H9 (cell line): ENCODE measurements around the gene IGSF9. TPM values are rescaled to one million over a fixed set of nuclear protein-coding genes. Genes with fewer than 3 reads are reported as not detected.

Experiments
- DNase-seq: peaks from one replicate; pipeline ENCODE4 v3.0.0-alpha.2; 2017
- H2AFZ ChIP-seq: one replicate; pipeline ENCODE4 v1.6.1; 2013; ENCODE audit warnings: mild to moderate bottlenecking, low read length, control low read depth, moderate library complexity
- H2AK5ac ChIP-seq: 2 replicates; pipeline ENCODE4 v1.6.1; 2013; ENCODE audit warnings: low read length, control low read depth, mixed read lengths; ENCODE audit not compliant: insufficient read length
- H2BK120ac ChIP-seq: one replicate; pipeline ENCODE4 v1.6.1; 2013; ENCODE audit warnings: low read depth, mild to moderate bottlenecking, low read length, control low read depth, inconsistent platforms; ENCODE audit not compliant: poor library complexity, severe bottlenecking
- H2BK12ac ChIP-seq: 2 replicates; pipeline ENCODE4 v1.6.1; 2013; ENCODE audit warnings: low read length, control low read depth, mixed read lengths, low read depth; ENCODE audit not compliant: insufficient read length
- H2BK15ac ChIP-seq: 2 replicates; pipeline ENCODE4 v1.6.1; 2013; ENCODE audit warnings: low read depth, low read length, control low read depth
- H2BK20ac ChIP-seq: one replicate; pipeline ENCODE4 v1.6.1; 2013; ENCODE audit warnings: low read depth, mild to moderate bottlenecking, low read length, control low read depth, inconsistent platforms; ENCODE audit not compliant: poor library complexity, severe bottlenecking
- H2BK5ac ChIP-seq: 2 replicates; pipeline ENCODE4 v1.6.1; 2013; ENCODE audit warnings: low read length, control low read depth, mixed read lengths; ENCODE audit not compliant: insufficient read length
- H3K14ac ChIP-seq: 2 replicates; pipeline ENCODE4 v1.6.1; 2013; ENCODE audit warnings: low read length, control low read depth; ENCODE audit not compliant: insufficient read depth
- H3K18ac ChIP-seq: 2 replicates; pipeline ENCODE4 v1.6.1; 2013; ENCODE audit warnings: low read depth, mild to moderate bottlenecking, mixed read lengths, low read length, control low read depth; ENCODE audit not compliant: insufficient read length
- H3K23ac ChIP-seq: 2 replicates; pipeline ENCODE4 v1.6.1; 2013; ENCODE audit warnings: low read length, control low read depth, mixed read lengths, low read depth; ENCODE audit not compliant: insufficient read length
- H3K23me2 ChIP-seq: 2 replicates; pipeline ENCODE4 v1.6.1; 2013; ENCODE audit warnings: low read depth, mild to moderate bottlenecking, mixed read lengths, low read length, control low read depth; ENCODE audit not compliant: insufficient read length, poor library complexity, severe bottlenecking
- H3K27ac ChIP-seq: 2 replicates; pipeline ENCODE4 v1.5.1; 2013; ENCODE audit warnings: low read length, control low read depth, mixed read lengths, low read depth; ENCODE audit not compliant: insufficient read length
- H3K27me3 ChIP-seq: 2 replicates; pipeline ENCODE4 v1.6.1; 2013; ENCODE audit warnings: low read length, control low read depth, inconsistent platforms; ENCODE audit not compliant: insufficient read depth
- H3K4ac ChIP-seq: 2 replicates; pipeline ENCODE4 v1.6.1; 2013; ENCODE audit warnings: low read depth, mild to moderate bottlenecking, control low read depth, inconsistent platforms, low read length, moderate library complexity
- H3K4me1 ChIP-seq: 2 replicates; pipeline ENCODE4 v1.6.1; 2013; ENCODE audit warnings: low read length, control low read depth, inconsistent platforms; ENCODE audit not compliant: insufficient read depth
- H3K4me2 ChIP-seq: 2 replicates; pipeline ENCODE4 v1.6.1; 2013; ENCODE audit warnings: low read length, control low read depth, mixed read lengths; ENCODE audit not compliant: insufficient read length, insufficient read depth
- H3K56ac ChIP-seq: 2 replicates; pipeline ENCODE4 v1.6.1; 2013; ENCODE audit warnings: low read depth, mild to moderate bottlenecking, mixed read lengths, low read length, control low read depth; ENCODE audit not compliant: insufficient read length
- H3K79me1 ChIP-seq: 2 replicates; pipeline ENCODE4 v1.6.1; 2013; ENCODE audit warnings: low read depth, mild to moderate bottlenecking, moderate library complexity, low read length, control low read depth, inconsistent platforms; ENCODE audit not compliant: insufficient read depth, poor library complexity, severe bottlenecking
- H3K79me2 ChIP-seq: 2 replicates; pipeline ENCODE4 v1.6.1; 2013; ENCODE audit warnings: low read length, control low read depth, inconsistent platforms; ENCODE audit not compliant: insufficient read depth
- H3K9ac ChIP-seq: 2 replicates; pipeline ENCODE4 v1.6.1; 2013; ENCODE audit warnings: low read length, control low read depth, mixed read lengths; ENCODE audit not compliant: insufficient read length; ENCODE audit errors: extremely low read depth
- H3K9me3 ChIP-seq: one replicate; pipeline ENCODE4 v1.6.1; 2013; ENCODE audit warnings: low read depth, low read length, inconsistent platforms; ENCODE audit not compliant: control insufficient read depth
- H3T11ph ChIP-seq: one replicate; pipeline ENCODE4 v1.6.1; 2013; ENCODE audit warnings: mild to moderate bottlenecking, low read length, control low read depth, inconsistent platforms
- H4K20me1 ChIP-seq: one replicate; pipeline ENCODE4 v1.6.1; 2013; ENCODE audit not compliant: control insufficient read depth, insufficient read length, insufficient read depth
- H4K5ac ChIP-seq: 2 replicates; pipeline ENCODE4 v1.6.1; 2013; ENCODE audit warnings: low read depth, mild to moderate bottlenecking, mixed read lengths, low read length, control low read depth; ENCODE audit not compliant: insufficient read length
- H4K8ac ChIP-seq: replicated peaks from 2 replicates; pipeline ENCODE4 v1.6.1; 2013; ENCODE audit warnings: low read length, control low read depth, mixed read lengths, low read depth; ENCODE audit not compliant: insufficient read length
- H4K91ac ChIP-seq: 2 replicates; pipeline ENCODE4 v1.6.1; 2013; ENCODE audit warnings: low read depth, mild to moderate bottlenecking, moderate library complexity, mixed read lengths, low read length, control low read depth; ENCODE audit not compliant: insufficient read length
- H3K27ac Mint-ChIP-seq, 3 experiments: 2 replicates in 2 of 3; 3 replicates in 1 of 3; pipeline ENCODE4 v1.8.0; 2020 to 2021; ENCODE audit warnings: mixed read lengths in 3 of 3, mild to moderate bottlenecking in 1 of 3, moderate library complexity in 1 of 3
- H3K27me3 Mint-ChIP-seq: 2 replicates; pipeline ENCODE4 v1.8.0; 2021; ENCODE audit warnings: low read depth, mild to moderate bottlenecking, moderate library complexity, mixed read lengths
- H3K36me3 Mint-ChIP-seq, 3 experiments: 2 replicates in 2 of 3; 3 replicates in 1 of 3; pipeline ENCODE4 v1.8.0; 2020 to 2021; ENCODE audit warnings: low read depth in 3 of 3, mixed read lengths in 3 of 3; ENCODE audit not compliant: insufficient read depth in 1 of 3
- H3K4me1 Mint-ChIP-seq, 2 experiments: 2 replicates each; pipeline ENCODE4 v1.8.0; 2020; ENCODE audit warnings: mixed read lengths in 2 of 2
- H3K4me3 Mint-ChIP-seq, 2 experiments: 2 replicates in 1 of 2; 3 replicates in 1 of 2; pipeline ENCODE4 v1.8.0; 2020 to 2021; ENCODE audit warnings: mild to moderate bottlenecking in 2 of 2, mixed read lengths in 2 of 2, moderate library complexity in 1 of 2
- H3K9me3 Mint-ChIP-seq, 2 experiments: 2 replicates in 1 of 2; 3 replicates in 1 of 2; pipeline ENCODE4 v1.8.0; 2020; ENCODE audit warnings: mild to moderate bottlenecking in 2 of 2, mixed read lengths in 2 of 2, moderate library complexity in 1 of 2
- WGBS: extraction: QIAGEN DNeasy Blood & Tissue Kit; methylation state at CpG from one replicate; pipeline ENCODE4 v1.1.7; 2013; ENCODE audit warnings: missing lambda C conversion rate, low lambda C conversion rate, mixed read lengths; ENCODE audit not compliant: insufficient read length; ENCODE audit errors: extremely low coverage; 5-methylcytosine and 5-hydroxymethylcytosine counted together
- total RNA-seq: library from RNA; stranded (reverse); gene quantifications from 2 replicates; pipeline ENCODE4 v1.2.1, GENCODE V29; 2021
- TF ChIP-seq, protein P1 (sequence below): fragments of 200-600 bp; sonication (generic); conservative IDR thresholded peaks from 3 replicates; pipeline ENCODE4 v1.8.0; 2021; ENCODE audit warnings: antibody characterized with exemption, mild to moderate bottlenecking

Gene IGSF9
- total RNA-seq, 1 experiment from 2014 or later: 11.3 TPM

DNA sequence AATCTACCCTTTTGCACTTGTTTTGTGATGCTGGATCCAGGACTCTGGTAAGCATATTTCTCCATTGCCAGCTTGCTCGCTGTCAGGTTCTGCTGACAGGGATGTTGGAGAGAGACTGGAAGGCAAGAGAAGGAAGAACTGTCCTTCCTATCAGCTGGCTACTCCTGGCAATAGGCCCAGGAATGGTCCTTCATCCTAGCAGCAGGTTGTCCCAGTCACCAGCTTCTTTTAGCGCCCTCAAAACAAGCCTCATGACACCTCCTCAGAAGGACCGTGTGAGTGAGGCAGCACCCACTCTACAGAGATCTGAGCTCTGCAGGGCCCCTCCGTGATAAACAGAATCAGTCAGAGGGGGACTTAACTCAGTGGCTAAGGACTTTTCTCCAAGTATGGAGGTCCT is 41.8 kb upstream of the IGSF9 start:
- Histone ChIP-seq H3K23me2 (no peaks in the 10 kb centered on the region), H4K5ac (no peak overlapping the region), H3K79me1 (no peaks in the 10 kb centered on the region), H2BK15ac (no peak overlapping the region), H2BK12ac (no peak overlapping the region), H2AFZ (no peak overlapping the region), H4K8ac (no peak overlapping the region), H3K14ac (no peak overlapping the region), H3K27ac (no peak overlapping the region), H3K18ac (no peak overlapping the region), H3K9me3 (no peaks in the 10 kb centered on the region), H3T11ph (no peak overlapping the region), H3K4me1 (peaks cover 2% of the 10 kb centered on the region; the same call in 1 of the 2 replicates), H2BK120ac (no peak overlapping the region), H2BK5ac (no peak overlapping the region), H3K79me2 (no peaks in the 10 kb centered on the region), H4K91ac (no peak overlapping the region), H3K9ac (no peak overlapping the region), H3K4me2 (no peak overlapping the region), H3K23ac (no peak overlapping the region), H2BK20ac (no peak overlapping the region), H2AK5ac (no peak overlapping the region), H4K20me1 (no peaks in the 10 kb centered on the region), H3K27me3 (no peaks in the 10 kb centered on the region), H3K56ac (no peak overlapping the region), H3K4ac (no peak overlapping the region)
- no peak overlapping the region for H3K4me3 Mint-ChIP-seq
- no peaks in the 10 kb centered on the region for H3K36me3 Mint-ChIP-seq
- H3K27me3 Mint-ChIP-seq: peaks cover 1% of the 10 kb centered on the region; the same call in 1 of the 2 replicates
- DNase-seq: no peak
- H3K9me3 Mint-ChIP-seq: no peaks in the 10 kb centered on the region
- TF ChIP-seq, protein P1, sequence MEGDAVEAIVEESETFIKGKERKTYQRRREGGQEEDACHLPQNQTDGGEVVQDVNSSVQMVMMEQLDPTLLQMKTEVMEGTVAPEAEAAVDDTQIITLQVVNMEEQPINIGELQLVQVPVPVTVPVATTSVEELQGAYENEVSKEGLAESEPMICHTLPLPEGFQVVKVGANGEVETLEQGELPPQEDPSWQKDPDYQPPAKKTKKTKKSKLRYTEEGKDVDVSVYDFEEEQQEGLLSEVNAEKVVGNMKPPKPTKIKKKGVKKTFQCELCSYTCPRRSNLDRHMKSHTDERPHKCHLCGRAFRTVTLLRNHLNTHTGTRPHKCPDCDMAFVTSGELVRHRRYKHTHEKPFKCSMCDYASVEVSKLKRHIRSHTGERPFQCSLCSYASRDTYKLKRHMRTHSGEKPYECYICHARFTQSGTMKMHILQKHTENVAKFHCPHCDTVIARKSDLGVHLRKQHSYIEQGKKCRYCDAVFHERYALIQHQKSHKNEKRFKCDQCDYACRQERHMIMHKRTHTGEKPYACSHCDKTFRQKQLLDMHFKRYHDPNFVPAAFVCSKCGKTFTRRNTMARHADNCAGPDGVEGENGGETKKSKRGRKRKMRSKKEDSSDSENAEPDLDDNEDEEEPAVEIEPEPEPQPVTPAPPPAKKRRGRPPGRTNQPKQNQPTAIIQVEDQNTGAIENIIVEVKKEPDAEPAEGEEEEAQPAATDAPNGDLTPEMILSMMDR: no peak
- WGBS: no CpG with 5 or more reads among the region's 4 CpGs
- H3K27ac Mint-ChIP-seq: no peak overlapping the region
- H3K4me1 Mint-ChIP-seq: peaks cover 8 to 10% of the 10 kb centered on the region in 2 experiments
